GM23248 (cell line): ENCODE data around the gene MN1. TPM values are rescaled to one million over a fixed set of nuclear protein-coding genes. Genes with fewer than 3 reads are reported as not detected.

Source experiments
- DNase-seq: peaks from one replicate; pipeline ENCODE4 v3.0.0-alpha.2; 2015
- H2AFZ ChIP-seq: fragments of 200-600 bp; sonication (generic); 2 replicates; pipeline ENCODE4 v1.6.1; 2016; ENCODE audit warnings: antibody characterized with exemption
- H3F3A ChIP-seq: fragments of 200-600 bp; sonication (generic); 2 replicates; pipeline ENCODE4 v1.6.1; 2016; ENCODE audit warnings: mild to moderate bottlenecking, antibody characterized with exemption, mixed run types; ENCODE audit not compliant: insufficient read depth
- H3K27ac ChIP-seq: fragments of 200-600 bp; sonication (generic); 2 replicates; pipeline ENCODE4 v1.5.1; 2016; ENCODE audit warnings: mild to moderate bottlenecking
- H3K27me3 ChIP-seq: fragments of 200-600 bp; sonication (generic); replicated peaks from 2 replicates; pipeline ENCODE4 v1.6.1; 2016; ENCODE audit warnings: mild to moderate bottlenecking; ENCODE audit not compliant: insufficient read depth
- H3K36me3 ChIP-seq: fragments of 200-600 bp; sonication (generic); 2 replicates; pipeline ENCODE4 v1.6.1; 2016; ENCODE audit warnings: low read depth, mild to moderate bottlenecking
- H3K4me1 ChIP-seq: fragments of 200-600 bp; sonication (generic); 2 replicates; pipeline ENCODE4 v1.6.1; 2016; ENCODE audit warnings: mild to moderate bottlenecking; ENCODE audit not compliant: insufficient read depth
- H3K4me2 ChIP-seq: fragments of 200-600 bp; sonication (generic); one replicate; pipeline ENCODE4 v1.6.1; 2016; ENCODE audit warnings: mild to moderate bottlenecking; ENCODE audit not compliant: unreplicated experiment
- H3K4me3 ChIP-seq: fragments of 200-600 bp; sonication (generic); 2 replicates; pipeline ENCODE4 v1.5.1; 2016; ENCODE audit warnings: mild to moderate bottlenecking
- H3K79me2 ChIP-seq: fragments of 200-600 bp; sonication (generic); 2 replicates; pipeline ENCODE4 v1.6.1; 2016; ENCODE audit warnings: mild to moderate bottlenecking; ENCODE audit not compliant: insufficient read depth
- H3K9ac ChIP-seq: fragments of 200-600 bp; sonication (generic); 2 replicates; pipeline ENCODE4 v1.6.1; 2016; ENCODE audit warnings: mild to moderate bottlenecking
- H3K9me2 ChIP-seq: fragments of 200-600 bp; sonication (generic); 2 replicates; pipeline ENCODE4 v1.6.1; 2016; ENCODE audit warnings: mixed run types, mild to moderate bottlenecking, moderate library complexity; ENCODE audit not compliant: insufficient read depth
- H3K9me3 ChIP-seq: fragments of 200-600 bp; sonication (generic); one replicate; pipeline ENCODE4 v1.6.1; 2017; ENCODE audit warnings: low read depth
- H4K20me1 ChIP-seq: fragments of 200-600 bp; sonication (generic); 2 replicates; pipeline ENCODE4 v1.6.0; 2016; ENCODE audit not compliant: insufficient read depth
- EZH2 ChIP-seq: fragments of 200-600 bp; sonication (generic); IDR thresholded peaks from 2 replicates; pipeline ENCODE4 v1.6.1; 2018; ENCODE audit warnings: antibody characterized with exemption, mild to moderate bottlenecking; ENCODE audit not compliant: insufficient read depth, poor library complexity, severe bottlenecking
- EZH2phosphoT487 ChIP-seq: fragments of 200-600 bp; sonication (generic); IDR thresholded peaks from 2 replicates; pipeline ENCODE4 v1.6.1; 2018; ENCODE audit warnings: antibody characterized with exemption, moderate library complexity, mild to moderate bottlenecking, low read depth; ENCODE audit not compliant: insufficient read depth
- WGBS, 2 experiments: methylation state at CpG; one replicate each; pipeline ENCODE4 v1.1.6; 2015 to 2017; ENCODE audit warnings: low lambda C conversion rate in 2 of 2, low coverage in 1 of 2; ENCODE audit errors: missing lambda C conversion rate in 2 of 2; 5-methylcytosine and 5-hydroxymethylcytosine counted together
- in situ Hi-C: fragments of 300-500 bp; cut with MboI; formaldehyde crosslinking; loops from 2 replicates; pipeline ENCODE4 v1.15.0; 2020
- polyA plus RNA-seq: library from polyadenylated mRNA; unstranded; fragments of >200 nt; fragmentation: Nextera tagmentation; extraction: Ambion mirVana; gene quantifications from 2 replicates; pipeline ENCODE4 v1.2.1, GENCODE V29; 2016
- total RNA-seq: library from RNA; depleted of rRNA; stranded (reverse); fragments of >200 nt; shearing (Covaris generic); gene quantifications from 2 replicates; pipeline ENCODE4 v1.2.3, GENCODE V29; 2014

The MN1 gene
- total and polyA plus RNA-seq, 2 experiments from 2014 or later = 4.2 to 24.8 TPM

GRCh38 chr22:27782088-27782487, 19.5 kb downstream of the MN1 start:
- Histone ChIP-seq H4K20me1 (no peaks in the 10 kb centered on the region), H3K4me1 (peaks cover 35% of the 10 kb centered on the region), H3K27ac (no peak overlapping the region), H3K79me2 (peaks cover 92% of the 10 kb centered on the region), H3K36me3 (no peaks in the 10 kb centered on the region), H3K4me2 (no peak overlapping the region), H3K27me3 (no peaks in the 10 kb centered on the region), H3F3A (peaks cover 15% of the 10 kb centered on the region), H3K9me2 (no peaks in the 10 kb centered on the region), H3K9me3 (no peaks in the 10 kb centered on the region), H2AFZ (no peak overlapping the region), H3K9ac (no peak overlapping the region), H3K4me3 (no peak overlapping the region)
- in situ Hi-C loops = no loop called here
- TF ChIP-seq EZH2phosphoT487 (no peak), EZH2 (no peak)
- WGBS, 2 experiments = 58 to 59% methylated on average over 10 to 13 of the region's 13 CpGs
- no peak for DNase-seq

- Histone ChIP-seq H2AFZ (no peak overlapping the region), H3K4me2 (peak overlapping the region; percentile 13), H3K9me3 (no peaks in the 10 kb centered on the region), H3K79me2 (peaks cover 86% of the 10 kb centered on the region), H3K4me3 (no peak overlapping the region), H3K9ac (no peak overlapping the region), H3K27me3 (no peaks in the 10 kb centered on the region), H3K36me3 (no peaks in the 10 kb centered on the region), H3F3A (peaks cover 24% of the 10 kb centered on the region), H3K9me2 (no peaks in the 10 kb centered on the region), H3K27ac (peak overlapping the region; percentile 14; the same call in 1 of the 2 replicates), H3K4me1 (peaks cover 50% of the 10 kb centered on the region), H4K20me1 (no peaks in the 10 kb centered on the region)
- no peak for TF ChIP-seq EZH2phosphoT487
- no peak for TF ChIP-seq EZH2
- peak; percentile 51 for DNase-seq
- WGBS, 2 experiments = 29 to 34% methylated on average over 9 of the region's 9 CpGs
- in situ Hi-C loops = no loop called here
Measured at GRCh38 chr22:27780161-27780575, 21.4 kb downstream of the MN1 start.

GRCh38 chr22:27779643-27780042, 21.9 kb downstream of the MN1 start:
- Histone ChIP-seq H3K27me3 (no peaks in the 10 kb centered on the region), H4K20me1 (no peaks in the 10 kb centered on the region), H2AFZ (no peak overlapping the region), H3K79me2 (peaks cover 86% of the 10 kb centered on the region), H3K27ac (peak overlapping the region; percentile 14; the same call in 1 of the 2 replicates), H3K4me1 (peaks cover 51% of the 10 kb centered on the region), H3K9me3 (no peaks in the 10 kb centered on the region), H3K4me2 (peak overlapping the region; percentile 13), H3K9ac (no peak overlapping the region), H3K36me3 (peaks cover 4% of the 10 kb centered on the region; the same call in 1 of the 2 replicates), H3K9me2 (no peaks in the 10 kb centered on the region), H3F3A (peaks cover 24% of the 10 kb centered on the region), H3K4me3 (no peak overlapping the region)
- in situ Hi-C loops = no loop called here
- 65 to 67% methylated on average over 3 of the region's 3 CpGs for WGBS, 2 experiments
- no peak for TF ChIP-seq EZH2
- DNase-seq = no peak

- peak overlapping the region; percentile 75 for H3K9ac ChIP-seq
- TF ChIP-seq EZH2 = no peak
- TF ChIP-seq EZH2phosphoT487 = no peak
Measured at GRCh38 chr22:27778294-27779090, 23.1 kb downstream of the MN1 start.

More at GRCh38 chr22:27778294-27779090, 23.1 kb downstream of the MN1 start:
- peak overlapping the region; percentile 43 for H2AFZ ChIP-seq
- peak overlapping the region; percentile 84 for H3K27ac ChIP-seq
- DNase-seq = peak; percentile 62
- WGBS, 2 experiments = 13 to 16% methylated on average over 24 of the region's 24 CpGs
- peak overlapping the region; percentile 70 for H3K4me2 ChIP-seq
- peaks cover 39% of the 10 kb centered on the region for H3K4me1 ChIP-seq
- H3K79me2 ChIP-seq = peaks cover 86% of the 10 kb centered on the region
- H3F3A ChIP-seq = peaks cover 24% of the 10 kb centered on the region
- no peaks in the 10 kb centered on the region for H3K9me2 ChIP-seq
- H3K9me3 ChIP-seq = no peaks in the 10 kb centered on the region
- in situ Hi-C loops = no loop called here
- no peaks in the 10 kb centered on the region for H4K20me1 ChIP-seq
- no peaks in the 10 kb centered on the region for H3K27me3 ChIP-seq
- H3K36me3 ChIP-seq = peaks cover 6% of the 10 kb centered on the region; the same call in 1 of the 2 replicates
- H3K4me3 ChIP-seq = peak overlapping the region; percentile 55
